GM13977 (cell line): ENCODE data around the gene COPS2.

Experiments
- DNase-seq: peaks from one replicate; pipeline ENCODE4 v3.0.0; 2012; ENCODE audit warnings: low spot score
- CTCF ChIP-seq: IDR thresholded peaks from 2 replicates; pipeline ENCODE4 v1.5.1; 2012; ENCODE audit warnings: mild to moderate bottlenecking, control low read depth; ENCODE audit not compliant: insufficient read depth; ENCODE audit errors: extremely low read depth, missing control alignments
- in situ Hi-C: fragments of 300-500 bp; cut with MboI; formaldehyde crosslinking; loops from one replicate; pipeline ENCODE4 v1.12.0; 2022; ENCODE audit warnings: low sequenced_read_pairs, low pct_unique_long_range_greater_than_20kb, mixed read lengths, inconsistent platforms; ENCODE audit not compliant: unreplicated experiment

Gene COPS2

GRCh38 chr15:49148727-49149126, 6.7 kb downstream of the COPS2 start:
- in situ Hi-C loops: no loop called here
- TF ChIP-seq CTCF: no peak
- no peak for DNase-seq

GRCh38 chr15:49148298-49148697, 7.1 kb downstream of the COPS2 start:
- no peak for TF ChIP-seq CTCF
- in situ Hi-C loops: no loop called here

GRCh38 chr15:49145651-49146609, 9.5 kb downstream of the COPS2 start:
- in situ Hi-C loops: no loop called here
- TF ChIP-seq CTCF: peak; percentile 73
- DNase-seq: peak; percentile 27

More at GRCh38 chr15:49148298-49148697, 7.1 kb downstream of the COPS2 start:
- DNase-seq: no peak

GRCh38 chr15:49137861-49138260, 17.5 kb downstream of the COPS2 start:
- DNase-seq: no peak
- in situ Hi-C loops: no loop called here
- TF ChIP-seq CTCF: no peak

- in situ Hi-C loops: no loop called here
- DNase-seq: no peak
These were observed 19.5 kb downstream of the COPS2 start for GRCh38 chr15:49135911-49136310.

GRCh38 chr15:49135342-49135857, 20.0 kb downstream of the COPS2 start:
- DNase-seq: no peak
- in situ Hi-C loops: no loop called here
- TF ChIP-seq CTCF: no peak

More at GRCh38 chr15:49135911-49136310, 19.5 kb downstream of the COPS2 start:
- TF ChIP-seq CTCF: no peak
